Fibroblast of lung (primary cell): ENCODE results near the gene FBH1. TPM values are rescaled to one million over a fixed set of nuclear protein-coding genes. Genes with fewer than 3 reads are reported as not detected.

Experiments
- DNase-seq, 2 donors: peaks; one replicate each; pipeline versions ENCODE4 v3.0.0 to v3.0.0-alpha.2; 2010; ENCODE audit warnings: low read depth in 2 of 2
- H2AFZ ChIP-seq: 2 replicates; pipeline ENCODE4 v1.5.1; 2012; ENCODE audit warnings: low read length, control low read depth, inconsistent platforms
- H3K27ac ChIP-seq: 2 replicates; pipeline ENCODE4 v1.5.1; 2011; ENCODE audit warnings: low read length, control low read depth; ENCODE audit not compliant: insufficient read depth
- H3K27me3 ChIP-seq: 2 replicates; pipeline ENCODE4 v1.5.1; 2011; ENCODE audit warnings: mild to moderate bottlenecking, low read length; ENCODE audit not compliant: control insufficient read depth, insufficient read depth
- H3K36me3 ChIP-seq: 2 replicates; pipeline ENCODE4 v1.5.1; 2011; ENCODE audit warnings: low read length; ENCODE audit not compliant: control insufficient read depth, insufficient read depth
- H3K4me1 ChIP-seq: 2 replicates; pipeline ENCODE4 v1.5.1; 2011; ENCODE audit warnings: low read length; ENCODE audit not compliant: control insufficient read depth, insufficient read depth; ENCODE audit errors: extremely low read depth
- H3K4me2 ChIP-seq: 2 replicates; pipeline ENCODE4 v1.5.1; 2011; ENCODE audit warnings: low read length, control low read depth; ENCODE audit not compliant: insufficient read depth; ENCODE audit errors: extremely low read depth
- H3K4me3 ChIP-seq, 4 experiments: fragments of 200-600 bp in 1 of 4; sonication (generic) in 1 of 4; replicated peaks in 1 of 4; 2 replicates each; pipeline ENCODE4 v1.5.1; 2011 to 2016; ENCODE audit warnings: low read length in 4 of 4, low read depth in 3 of 4, mild to moderate bottlenecking in 3 of 4, control low read depth in 2 of 4, inconsistent platforms in 1 of 4, mixed read lengths in 1 of 4; ENCODE audit not compliant: insufficient read depth in 1 of 4; ENCODE audit errors: control extremely low read depth in 1 of 4
- H3K79me2 ChIP-seq: 2 replicates; pipeline ENCODE4 v1.5.1; 2012; ENCODE audit warnings: mild to moderate bottlenecking, low read length, inconsistent platforms; ENCODE audit not compliant: control insufficient read depth, insufficient read depth
- H3K9ac ChIP-seq: 2 replicates; pipeline ENCODE4 v1.5.1; 2011; ENCODE audit warnings: mild to moderate bottlenecking, low read length, control low read depth; ENCODE audit not compliant: insufficient read depth
- H3K9me3 ChIP-seq: 2 replicates; pipeline ENCODE4 v1.5.1; 2012; ENCODE audit warnings: low read depth, low read length; ENCODE audit not compliant: control insufficient read depth, insufficient read depth
- H4K20me1 ChIP-seq: 2 replicates; pipeline ENCODE4 v1.5.1; 2011; ENCODE audit warnings: low read length; ENCODE audit not compliant: control insufficient read depth, insufficient read depth; ENCODE audit errors: extremely low read depth
- EZH2 ChIP-seq: IDR thresholded peaks from 2 replicates; pipeline ENCODE4 v1.5.1; 2012; ENCODE audit warnings: low read length, control low read depth, mild to moderate bottlenecking; ENCODE audit errors: missing control alignments
- polyA plus RNA-seq, 2 donors: library from polyadenylated mRNA; depleted of rRNA in 1 of 2; stranded (reverse) in 1 of 2; unstranded in 1 of 2; fragments of >200 nt; gene quantifications; 2 replicates each; pipeline ENCODE4 v1.2.1, GENCODE V29; 2011 to 2012; ENCODE audit warnings: missing spikeins in 1 of 2
- total RNA-seq: library from RNA; depleted of rRNA; stranded (reverse); fragments of >200 nt; gene quantifications from 2 replicates; pipeline ENCODE4 v1.2.1, GENCODE V29; 2014
- TF ChIP-seq, protein P1 (sequence below), 2 donors: IDR thresholded peaks in 1 of 2; conservative IDR thresholded peaks in 1 of 2; 1 replicate in 1 of 2; 2 replicates in 1 of 2; pipeline ENCODE4 v1.5.1; 2011 to 2012; ENCODE audit warnings: low read length in 2 of 2, control low read depth in 1 of 2, inconsistent platforms in 1 of 2, low read depth in 1 of 2, mild to moderate bottlenecking in 1 of 2

Gene FBH1
- total and polyA plus RNA-seq, 2 donors (not counting 1 experiment from before 2014, with no cell fraction given) = 53.6 to 97.8 TPM

DNA sequence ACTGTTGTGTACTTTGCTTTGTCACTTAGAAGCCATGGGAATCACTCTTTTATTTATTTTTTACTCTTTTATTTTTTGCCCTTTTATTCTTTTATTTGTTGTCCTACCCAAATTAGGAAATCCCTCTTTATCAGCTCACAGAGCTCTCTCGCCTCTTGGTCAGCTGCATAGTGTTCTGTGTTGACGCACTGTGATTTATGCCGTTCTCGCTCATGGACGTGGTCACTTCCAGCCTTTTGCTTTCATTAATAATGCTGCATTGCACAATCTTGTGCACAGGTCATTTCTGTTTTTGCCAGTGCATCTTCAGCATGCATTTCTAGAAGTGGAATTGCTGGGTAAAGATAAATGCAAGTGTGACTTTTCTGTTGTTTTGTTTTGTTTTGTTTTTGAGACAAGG is 42.3 kb downstream of the FBH1 start:
- no peak overlapping the region for H3K4me2 ChIP-seq
- DNase-seq = peak in 1 of 2 donors; percentile 78
- no peak for TF ChIP-seq EZH2
- TF ChIP-seq, protein P1, sequence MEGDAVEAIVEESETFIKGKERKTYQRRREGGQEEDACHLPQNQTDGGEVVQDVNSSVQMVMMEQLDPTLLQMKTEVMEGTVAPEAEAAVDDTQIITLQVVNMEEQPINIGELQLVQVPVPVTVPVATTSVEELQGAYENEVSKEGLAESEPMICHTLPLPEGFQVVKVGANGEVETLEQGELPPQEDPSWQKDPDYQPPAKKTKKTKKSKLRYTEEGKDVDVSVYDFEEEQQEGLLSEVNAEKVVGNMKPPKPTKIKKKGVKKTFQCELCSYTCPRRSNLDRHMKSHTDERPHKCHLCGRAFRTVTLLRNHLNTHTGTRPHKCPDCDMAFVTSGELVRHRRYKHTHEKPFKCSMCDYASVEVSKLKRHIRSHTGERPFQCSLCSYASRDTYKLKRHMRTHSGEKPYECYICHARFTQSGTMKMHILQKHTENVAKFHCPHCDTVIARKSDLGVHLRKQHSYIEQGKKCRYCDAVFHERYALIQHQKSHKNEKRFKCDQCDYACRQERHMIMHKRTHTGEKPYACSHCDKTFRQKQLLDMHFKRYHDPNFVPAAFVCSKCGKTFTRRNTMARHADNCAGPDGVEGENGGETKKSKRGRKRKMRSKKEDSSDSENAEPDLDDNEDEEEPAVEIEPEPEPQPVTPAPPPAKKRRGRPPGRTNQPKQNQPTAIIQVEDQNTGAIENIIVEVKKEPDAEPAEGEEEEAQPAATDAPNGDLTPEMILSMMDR (conservative IDR thresholded peaks at IDR 0.05 in 1 of 2, IDR thresholded peaks at IDR 0.05 in 1 of 2; ENCODE audit: low read depth in 1 of 2, low read length in 2 of 2) = no peak

DNA sequence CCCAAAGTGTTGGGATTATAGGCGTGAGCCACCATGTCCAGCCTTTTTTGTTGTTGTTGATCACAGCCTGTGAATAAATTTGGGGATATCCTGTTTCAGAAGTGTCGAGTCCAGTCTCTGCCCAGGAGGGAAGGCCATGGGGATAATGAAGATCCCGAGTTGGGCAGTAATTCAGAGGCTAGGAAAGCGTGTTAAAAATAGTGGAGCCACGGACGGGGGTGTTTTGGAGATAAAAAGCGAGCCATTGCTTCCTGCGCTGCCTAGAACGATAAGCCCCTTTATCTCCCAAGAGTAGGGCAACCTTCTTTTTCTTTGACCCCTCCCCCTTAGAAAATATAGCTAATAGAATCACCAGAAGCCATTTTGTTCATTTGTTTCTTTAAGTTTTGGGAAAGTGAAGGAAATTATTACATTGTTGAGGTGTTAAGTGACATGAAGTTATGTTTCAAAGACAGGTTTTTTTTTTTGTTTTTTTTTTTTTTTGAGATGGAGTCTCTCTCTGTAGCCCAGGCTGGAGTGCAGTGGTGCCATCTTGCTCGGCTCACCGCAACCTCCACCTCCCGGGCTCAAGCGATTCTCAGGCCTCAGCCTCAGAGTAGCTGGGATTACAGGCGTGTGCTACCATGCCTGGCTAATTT is 44.0 kb downstream of the FBH1 start:
- Histone ChIP-seq H3K27ac (no peak overlapping the region), H4K20me1 (no peaks in the 10 kb centered on the region), H3K9me3 (no peaks in the 10 kb centered on the region), H3K9ac (no peak overlapping the region), H3K4me2 (no peak overlapping the region), H3K4me1 (no peaks in the 10 kb centered on the region), H3K27me3 (no peaks in the 10 kb centered on the region), H3K79me2 (no peaks in the 10 kb centered on the region), H2AFZ (no peak overlapping the region), H3K4me3 (no peak overlapping the region), H3K36me3 (peaks cover 20% of the 10 kb centered on the region)
- no peak for TF ChIP-seq EZH2
- TF ChIP-seq, protein P1 (conservative IDR thresholded peaks at IDR 0.05 in 1 of 2, IDR thresholded peaks at IDR 0.05 in 1 of 2; ENCODE audit: low read depth in 1 of 2, low read length in 2 of 2) = no peak
- DNase-seq = no peak

More for the DNA sequence above, 42.3 kb downstream of the FBH1 start:
- peaks cover 18% of the 10 kb centered on the region for H3K36me3 ChIP-seq
- no peaks in the 10 kb centered on the region for H4K20me1 ChIP-seq
- no peak overlapping the region for H2AFZ ChIP-seq
- no peak overlapping the region for H3K27ac ChIP-seq
- H3K79me2 ChIP-seq = no peaks in the 10 kb centered on the region
- no peak overlapping the region for H3K4me3 ChIP-seq
- no peaks in the 10 kb centered on the region for H3K27me3 ChIP-seq
- H3K9ac ChIP-seq = no peak overlapping the region
- no peaks in the 10 kb centered on the region for H3K9me3 ChIP-seq
- H3K4me1 ChIP-seq = no peaks in the 10 kb centered on the region

DNA sequence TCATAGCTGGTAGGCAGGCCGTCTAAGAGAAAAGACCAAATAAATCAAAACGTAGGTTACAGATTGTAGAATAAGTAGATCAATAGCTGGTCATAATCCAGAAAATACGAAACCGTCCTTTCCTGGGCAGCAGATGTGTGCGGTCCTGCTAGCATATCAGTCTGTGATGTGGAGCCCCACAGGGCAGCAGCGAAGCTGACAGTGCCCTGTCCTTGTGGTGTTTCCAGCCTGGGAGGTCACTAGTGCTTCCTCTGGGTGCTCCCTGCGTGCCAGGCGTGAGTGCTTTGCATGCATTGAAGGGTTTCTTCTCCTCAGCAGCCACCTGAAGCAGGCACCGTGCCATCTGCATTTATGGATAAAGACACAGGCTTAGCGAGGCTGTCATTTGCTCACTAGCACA is 45.6 kb downstream of the FBH1 start:
- TF ChIP-seq EZH2 = no peak
- no peak for DNase-seq
- peaks cover 15% of the 10 kb centered on the region for H3K36me3 ChIP-seq

More for the DNA sequence above, 45.6 kb downstream of the FBH1 start:
- no peaks in the 10 kb centered on the region for H4K20me1 ChIP-seq
- no peak overlapping the region for H3K9ac ChIP-seq
- H3K27ac ChIP-seq = no peak overlapping the region
- H3K4me3 ChIP-seq = no peak overlapping the region
- H3K79me2 ChIP-seq = no peaks in the 10 kb centered on the region
- H3K4me1 ChIP-seq = no peaks in the 10 kb centered on the region
- H2AFZ ChIP-seq = no peak overlapping the region
- H3K9me3 ChIP-seq = no peaks in the 10 kb centered on the region
- no peaks in the 10 kb centered on the region for H3K27me3 ChIP-seq
- no peak overlapping the region for H3K4me2 ChIP-seq
